ENCODE data around the gene FRMD1.
A peak's percentile ranks its signal among the peaks of the same experiment; 100 is the strongest.

FRMD1 gene

GRCh38 chr6:168078943-168079405, at the start of gene FRMD1:
Gene FRMD1, minus strand, starts transcription at chr6:168079212. Its CDS starts 118 bp downstream, at chr6:168079094.
- H3K36me3 ChIP-seq (ENCODE audit: control insufficient read depth, insufficient read depth, low read length): peaks cover 6% of the 10 kb centered on the region
- H3K27ac ChIP-seq (ENCODE audit: low read depth, low read length): no peak within 1 kb of the TSS
- H3K9ac ChIP-seq (ENCODE audit: low read length): no peak within 1 kb of the TSS
- H3K27me3 ChIP-seq (ENCODE audit: control insufficient read depth, insufficient read depth, low read length): no peaks in the 10 kb centered on the region
- no peaks in the 10 kb centered on the region for H3K4me1 ChIP-seq (ENCODE audit: control insufficient read depth, insufficient read depth, low read length)
- H3K4me3 ChIP-seq (ENCODE audit: low read length): peak within 1 kb of the TSS; percentile 47

DNA sequence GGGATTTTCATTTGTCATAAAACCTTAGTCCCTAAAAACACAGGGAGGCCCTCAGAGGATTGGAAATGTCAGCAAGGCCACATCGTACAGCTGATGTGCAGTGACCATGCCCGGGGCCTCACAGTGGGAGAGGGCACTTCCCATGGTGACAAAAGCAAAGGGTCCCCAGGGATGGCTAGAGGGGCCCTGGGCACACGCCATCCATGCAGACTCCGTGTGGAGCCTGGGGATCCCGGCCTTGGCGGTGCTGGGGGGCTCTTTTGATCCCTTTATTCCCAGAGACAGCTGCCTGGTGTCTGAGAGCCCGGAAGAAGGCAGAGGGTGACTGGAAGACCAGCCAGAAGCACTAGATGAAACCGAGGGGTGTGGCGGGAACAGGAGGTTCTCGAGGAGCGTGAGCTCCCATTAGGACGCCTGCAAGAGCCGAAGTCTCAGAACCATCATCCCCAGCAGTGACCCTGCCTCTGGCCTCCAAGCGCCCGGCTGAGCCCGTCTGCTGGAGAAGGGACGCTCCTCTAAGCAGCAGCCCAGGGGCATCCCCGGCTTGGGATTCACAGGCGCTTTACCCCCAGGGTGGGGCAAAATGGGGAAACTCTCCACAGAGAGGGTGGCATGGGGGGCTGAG, 49.1 kb upstream of the FRMD1 start:
- Histone ChIP-seq H3K27ac (ENCODE audit: low read depth, low read length) (no peak overlapping the region), H3K9ac (ENCODE audit: low read length) (no peak overlapping the region), H3K27me3 (ENCODE audit: control insufficient read depth, insufficient read depth, low read length) (peaks cover 2% of the 10 kb centered on the region)

GRCh38 chr6:168127384-168127868, 48.4 kb upstream of the FRMD1 start:
- no peak overlapping the region for H3K9ac ChIP-seq (ENCODE audit: low read length)
- H3K4me3 ChIP-seq (ENCODE audit: low read length): no peak overlapping the region
- H3K4me1 ChIP-seq (ENCODE audit: control insufficient read depth, insufficient read depth, low read length): peaks cover under 1% of the 10 kb centered on the region
- no peaks in the 10 kb centered on the region for H3K27me3 ChIP-seq (ENCODE audit: control insufficient read depth, insufficient read depth, low read length)
- no peaks in the 10 kb centered on the region for H3K36me3 ChIP-seq (ENCODE audit: control insufficient read depth, insufficient read depth, low read length)
- no peak overlapping the region for H3K27ac ChIP-seq (ENCODE audit: low read depth, low read length)

More for the DNA sequence above, 49.1 kb upstream of the FRMD1 start:
- H3K4me3 ChIP-seq (ENCODE audit: low read length): no peak overlapping the region
- peaks cover 2% of the 10 kb centered on the region for H3K4me1 ChIP-seq (ENCODE audit: control insufficient read depth, insufficient read depth, low read length)
- H3K36me3 ChIP-seq (ENCODE audit: control insufficient read depth, insufficient read depth, low read length): no peaks in the 10 kb centered on the region

- no peak overlapping the region for H3K4me3 ChIP-seq (ENCODE audit: low read length)
- H3K36me3 ChIP-seq (ENCODE audit: control insufficient read depth, insufficient read depth, low read length): no peaks in the 10 kb centered on the region
- H3K27me3 ChIP-seq (ENCODE audit: control insufficient read depth, insufficient read depth, low read length): no peaks in the 10 kb centered on the region
- H3K4me1 ChIP-seq (ENCODE audit: control insufficient read depth, insufficient read depth, low read length): no peaks in the 10 kb centered on the region
- no peak overlapping the region for H3K27ac ChIP-seq (ENCODE audit: low read depth, low read length)
- no peak overlapping the region for H3K9ac ChIP-seq (ENCODE audit: low read length)
These were observed 47.8 kb upstream of the FRMD1 start for GRCh38 chr6:168126566-168127383.

DNA sequence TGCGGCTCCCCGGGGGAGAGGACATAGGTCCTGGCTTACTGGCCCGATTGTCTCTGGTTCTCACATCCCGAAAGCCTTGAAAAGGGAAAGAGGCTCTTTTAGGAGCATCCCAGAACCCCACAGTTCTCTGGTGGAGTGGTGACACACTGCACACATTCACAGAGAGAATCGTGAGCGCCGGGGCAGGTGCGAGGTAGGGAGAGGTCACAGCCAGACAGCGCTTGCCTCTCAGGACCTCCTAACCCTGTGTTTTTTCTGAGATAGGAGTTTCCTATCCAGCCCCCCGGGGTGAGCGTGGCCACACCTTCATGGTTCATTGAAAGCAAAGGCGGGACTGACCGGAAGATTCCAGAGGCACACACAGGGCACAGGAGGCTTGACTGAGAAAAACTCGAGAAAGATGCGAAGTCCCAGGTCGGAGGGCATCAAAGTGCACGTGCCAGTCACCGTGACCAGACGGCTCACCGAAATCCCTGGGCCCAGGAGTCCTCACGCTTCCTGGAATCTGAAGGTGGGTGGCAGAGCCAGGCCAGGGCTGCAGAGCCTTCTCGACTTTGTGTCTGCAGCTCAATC, 46.5 kb upstream of the FRMD1 start:
- H3K27me3 ChIP-seq (ENCODE audit: control insufficient read depth, insufficient read depth, low read length): no peaks in the 10 kb centered on the region
- no peak overlapping the region for H3K27ac ChIP-seq (ENCODE audit: low read depth, low read length)
- no peaks in the 10 kb centered on the region for H3K4me1 ChIP-seq (ENCODE audit: control insufficient read depth, insufficient read depth, low read length)
- no peak overlapping the region for H3K4me3 ChIP-seq (ENCODE audit: low read length)
- H3K9ac ChIP-seq (ENCODE audit: low read length): no peak overlapping the region
- no peaks in the 10 kb centered on the region for H3K36me3 ChIP-seq (ENCODE audit: control insufficient read depth, insufficient read depth, low read length)

DNA sequence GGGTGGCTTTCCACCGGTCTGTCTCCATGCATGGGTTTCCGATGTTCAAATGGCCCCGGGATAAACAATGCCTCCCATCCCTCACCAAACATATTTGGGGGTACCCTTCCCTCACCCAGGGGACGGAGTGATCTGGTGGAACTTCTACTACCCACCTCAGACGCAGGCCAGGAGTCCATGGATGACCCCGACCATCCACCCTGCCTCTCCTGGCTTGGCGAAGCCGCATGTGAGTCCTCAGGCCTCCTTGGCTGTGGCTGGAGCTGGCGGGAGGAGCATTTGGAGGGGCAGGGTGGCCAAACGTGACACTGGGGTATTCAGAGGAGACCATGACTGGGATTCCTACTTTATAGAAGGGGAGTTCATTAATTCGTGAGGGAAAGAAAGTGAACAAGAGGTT, 45.9 kb upstream of the FRMD1 start:
- no peaks in the 10 kb centered on the region for H3K27me3 ChIP-seq (ENCODE audit: control insufficient read depth, insufficient read depth, low read length)
- no peak overlapping the region for H3K4me3 ChIP-seq (ENCODE audit: low read length)
- H3K9ac ChIP-seq (ENCODE audit: low read length): no peak overlapping the region
- no peaks in the 10 kb centered on the region for H3K4me1 ChIP-seq (ENCODE audit: control insufficient read depth, insufficient read depth, low read length)
- no peaks in the 10 kb centered on the region for H3K36me3 ChIP-seq (ENCODE audit: control insufficient read depth, insufficient read depth, low read length)
- H3K27ac ChIP-seq (ENCODE audit: low read depth, low read length): no peak overlapping the region

DNA sequence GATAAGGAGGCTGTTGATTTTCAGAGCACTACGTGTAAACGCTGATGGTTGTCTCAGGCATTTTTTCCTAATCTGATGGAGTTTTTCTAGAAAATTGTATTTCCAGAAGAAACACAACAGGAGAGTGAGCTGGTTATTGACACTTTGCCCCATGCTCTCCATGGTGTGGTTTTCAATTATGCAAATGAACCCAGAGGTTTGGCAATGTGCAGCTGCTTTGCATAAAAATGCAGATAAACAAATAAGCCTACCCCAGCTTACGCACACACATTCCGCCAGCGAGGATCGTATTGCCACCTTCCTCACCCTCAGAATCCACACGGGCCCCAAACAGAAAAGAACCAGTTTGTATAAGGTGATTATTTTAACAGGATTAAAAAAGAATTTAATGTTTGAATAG, 45.1 kb upstream of the FRMD1 start:
- Histone ChIP-seq H3K27me3 (ENCODE audit: control insufficient read depth, insufficient read depth, low read length) (no peaks in the 10 kb centered on the region), H3K4me1 (ENCODE audit: control insufficient read depth, insufficient read depth, low read length) (no peaks in the 10 kb centered on the region), H3K27ac (ENCODE audit: low read depth, low read length) (no peak overlapping the region), H3K9ac (ENCODE audit: low read length) (no peak overlapping the region), H3K4me3 (ENCODE audit: low read length) (no peak overlapping the region), H3K36me3 (ENCODE audit: control insufficient read depth, insufficient read depth, low read length) (no peaks in the 10 kb centered on the region)

- Histone ChIP-seq H3K4me1 (ENCODE audit: control insufficient read depth, insufficient read depth, low read length) (no peaks in the 10 kb centered on the region), H3K9ac (ENCODE audit: low read length) (no peak overlapping the region), H3K27ac (ENCODE audit: low read depth, low read length) (no peak overlapping the region), H3K36me3 (ENCODE audit: control insufficient read depth, insufficient read depth, low read length) (no peaks in the 10 kb centered on the region), H3K27me3 (ENCODE audit: control insufficient read depth, insufficient read depth, low read length) (no peaks in the 10 kb centered on the region), H3K4me3 (ENCODE audit: low read length) (no peak overlapping the region)
These were observed 44.3 kb upstream of the FRMD1 start for GRCh38 chr6:168123165-168123911.

DNA sequence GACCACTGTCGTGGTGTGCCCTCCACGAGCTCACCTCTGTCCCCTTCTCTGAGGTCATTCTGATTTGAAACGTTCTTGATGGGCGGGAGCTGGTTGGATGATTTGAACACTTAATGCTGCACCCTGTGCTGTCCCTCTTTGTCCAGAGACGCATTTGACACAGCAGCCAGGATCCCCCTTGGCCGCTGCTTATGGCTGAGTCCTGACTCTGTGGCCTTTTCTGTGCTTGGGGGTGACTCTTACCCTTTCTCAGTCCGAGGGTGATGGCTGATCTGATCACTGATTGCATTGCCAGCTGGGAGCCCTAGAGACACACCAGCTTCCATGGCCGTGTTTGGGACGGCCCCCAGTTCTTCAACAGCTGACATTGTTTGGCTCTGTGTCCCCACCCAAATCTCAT, 43.5 kb upstream of the FRMD1 start:
- Histone ChIP-seq H3K4me3 (ENCODE audit: low read length) (no peak overlapping the region), H3K27me3 (ENCODE audit: control insufficient read depth, insufficient read depth, low read length) (no peaks in the 10 kb centered on the region), H3K4me1 (ENCODE audit: control insufficient read depth, insufficient read depth, low read length) (no peaks in the 10 kb centered on the region), H3K27ac (ENCODE audit: low read depth, low read length) (no peak overlapping the region), H3K36me3 (ENCODE audit: control insufficient read depth, insufficient read depth, low read length) (no peaks in the 10 kb centered on the region), H3K9ac (ENCODE audit: low read length) (no peak overlapping the region)

GRCh38 chr6:168122011-168122410, 43.0 kb upstream of the FRMD1 start:
- H3K9ac ChIP-seq (ENCODE audit: low read length): no peak overlapping the region
- H3K36me3 ChIP-seq (ENCODE audit: control insufficient read depth, insufficient read depth, low read length): no peaks in the 10 kb centered on the region
- no peak overlapping the region for H3K4me3 ChIP-seq (ENCODE audit: low read length)
- no peaks in the 10 kb centered on the region for H3K27me3 ChIP-seq (ENCODE audit: control insufficient read depth, insufficient read depth, low read length)
- no peaks in the 10 kb centered on the region for H3K4me1 ChIP-seq (ENCODE audit: control insufficient read depth, insufficient read depth, low read length)
- no peak overlapping the region for H3K27ac ChIP-seq (ENCODE audit: low read depth, low read length)

DNA sequence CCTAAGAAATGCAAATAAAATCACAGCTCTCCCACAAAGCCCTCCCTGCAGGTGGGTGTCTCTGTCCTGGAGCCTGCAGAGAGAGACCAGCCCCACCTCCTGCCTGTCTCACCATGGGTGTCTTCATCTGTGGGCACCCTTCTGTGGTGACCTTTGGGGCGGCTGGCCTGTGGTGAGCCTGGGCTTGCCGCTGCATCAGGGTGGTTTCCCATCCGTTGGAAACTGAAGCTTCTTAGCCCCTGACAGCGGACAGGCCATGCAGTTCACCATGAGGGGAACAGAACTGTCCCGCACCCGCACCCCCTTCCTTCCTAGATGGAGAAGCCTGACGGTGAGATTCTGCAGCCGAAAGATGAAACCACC, 42.3 kb upstream of the FRMD1 start:
- Histone ChIP-seq H3K27ac (ENCODE audit: low read depth, low read length) (no peak overlapping the region), H3K27me3 (ENCODE audit: control insufficient read depth, insufficient read depth, low read length) (no peaks in the 10 kb centered on the region), H3K36me3 (ENCODE audit: control insufficient read depth, insufficient read depth, low read length) (no peaks in the 10 kb centered on the region), H3K4me3 (ENCODE audit: low read length) (no peak overlapping the region), H3K9ac (ENCODE audit: low read length) (no peak overlapping the region), H3K4me1 (ENCODE audit: control insufficient read depth, insufficient read depth, low read length) (no peaks in the 10 kb centered on the region)
